ENCODE results near the gene CNKSR3. TPM values are rescaled to one million over a fixed set of nuclear protein-coding genes. Genes with fewer than 3 reads are reported as not detected.

Gene CNKSR3
- total and polyA plus RNA-seq, 4 experiments from 2014 or later = not detected

GRCh38 chr6:154373971-154374370 is 136.5 kb downstream of the CNKSR3 start:
- peaks cover 3 to 7% of the 10 kb centered on the region in 2 donors for H3K27me3 Mint-ChIP-seq
- ChIA-PET CTCF (ENCODE audit: partially characterized antibody) (interaction anchor here (2.2 kb wide), 1 partner anchor 219 kb away, joined by 7 read pairs; no protein-coding TSS in a partner anchor), POLR2A (ENCODE audit: partially characterized antibody) (no interaction called here)
- H3K4me1 ChIP-seq (ENCODE audit: insufficient read depth, low read length) = no peaks in the 10 kb centered on the region
- no peaks in the 10 kb centered on the region for H3K9me3 Mint-ChIP-seq
- H3K36me3 ChIP-seq (ENCODE audit: insufficient read depth, low read length) = no peaks in the 10 kb centered on the region
- no peak overlapping the region for H3K27ac ChIP-seq (ENCODE audit: low read depth, low read length)
- DNase-seq = no peak
- H3K4me1 Mint-ChIP-seq = peaks cover 0 to 2% (median under 1%) of the 10 kb centered on the region in 4 donors
- H3K9me3 ChIP-seq (ENCODE audit: control insufficient read depth in 1 of 2, low read length in 2 of 2) = no peaks in the 10 kb centered on the region
- H3K4me3 Mint-ChIP-seq = peak overlapping the region in 1 of 8 donors; percentile 65
- no peaks in the 10 kb centered on the region for H3K36me3 Mint-ChIP-seq
- intact Hi-C loops (cut with micrococcal nuclease) = loop anchor here (10.0 kb wide), 1 partner anchor 99 kb away; no protein-coding TSS in a partner anchor
- no peak overlapping the region for H3K27ac Mint-ChIP-seq
- no peaks in the 10 kb centered on the region for H3K27me3 ChIP-seq (ENCODE audit: insufficient read depth, low read length)
- H3K4me3 ChIP-seq (ENCODE audit: low read length in 2 of 2) = no peak overlapping the region

GRCh38 chr6:154371281-154371680 is 139.2 kb downstream of the CNKSR3 start:
- POLR2A ChIA-PET (ENCODE audit: partially characterized antibody) = no interaction called here
- intact Hi-C loops (cut with micrococcal nuclease) = loop anchor here (10.0 kb wide), 1 partner anchor 96 kb away; no protein-coding TSS in a partner anchor
- Mint-ChIP-seq H3K36me3 (no peaks in the 10 kb centered on the region), H3K27ac (no peak overlapping the region), H3K4me3 (no peak overlapping the region), H3K4me1 (peaks cover 0 to 2% (median under 1%) of the 10 kb centered on the region in 4 donors), H3K27me3 (peaks cover 0 to 7% of the 10 kb centered on the region in 2 donors), H3K9me3 (no peaks in the 10 kb centered on the region)
- Histone ChIP-seq H3K9me3 (ENCODE audit: control insufficient read depth in 1 of 2, low read length in 2 of 2) (no peaks in the 10 kb centered on the region), H3K36me3 (ENCODE audit: insufficient read depth, low read length) (no peaks in the 10 kb centered on the region), H3K27me3 (ENCODE audit: insufficient read depth, low read length) (no peaks in the 10 kb centered on the region), H3K4me3 (ENCODE audit: low read length in 2 of 2) (no peak overlapping the region), H3K27ac (ENCODE audit: low read depth, low read length) (no peak overlapping the region), H3K4me1 (ENCODE audit: insufficient read depth, low read length) (no peaks in the 10 kb centered on the region)
- CTCF ChIA-PET (ENCODE audit: partially characterized antibody) = interaction anchor here (1.0 to 2.0 kb wide), 7 partner anchors 92 to 220 kb away, joined by 3 to 20 read pairs (median 4); no protein-coding TSS in a partner anchor
- DNase-seq = no peak

GRCh38 chr6:154370545-154370944 is 139.9 kb downstream of the CNKSR3 start:
- no peaks in the 10 kb centered on the region for H3K9me3 ChIP-seq (ENCODE audit: control insufficient read depth in 1 of 2, low read length in 2 of 2)
- Mint-ChIP-seq H3K27ac (no peak overlapping the region), H3K9me3 (no peaks in the 10 kb centered on the region), H3K36me3 (no peaks in the 10 kb centered on the region), H3K27me3 (peaks cover 0 to 7% of the 10 kb centered on the region in 2 donors), H3K4me1 (peaks cover 0 to 2% (median under 1%) of the 10 kb centered on the region in 4 donors), H3K4me3 (peak overlapping the region in 2 of 8 donors; percentile 14 to 45)
- CTCF ChIA-PET (ENCODE audit: partially characterized antibody) = interaction anchor here (1.2 to 2.0 kb wide), 5 partner anchors 92 to 219 kb away, joined by 3 to 20 read pairs (median 4); no protein-coding TSS in a partner anchor
- H3K4me3 ChIP-seq (ENCODE audit: low read length in 2 of 2) = no peak overlapping the region
- no peaks in the 10 kb centered on the region for H3K4me1 ChIP-seq (ENCODE audit: insufficient read depth, low read length)
- no peaks in the 10 kb centered on the region for H3K36me3 ChIP-seq (ENCODE audit: insufficient read depth, low read length)
- H3K27me3 ChIP-seq (ENCODE audit: insufficient read depth, low read length) = no peaks in the 10 kb centered on the region
- peak in 4 of 5 donors; percentile 1 to 14 (median 10) for DNase-seq
- intact Hi-C loops (cut with micrococcal nuclease) = loop anchor here (1.0 to 10.0 kb wide), 2 partner anchors 96 to 216 kb away; no protein-coding TSS in a partner anchor
- no peak overlapping the region for H3K27ac ChIP-seq (ENCODE audit: low read depth, low read length)
- POLR2A ChIA-PET (ENCODE audit: partially characterized antibody) = no interaction called here

- Mint-ChIP-seq H3K4me3 (no peak overlapping the region), H3K27ac (no peak overlapping the region), H3K27me3 (peaks cover 0 to 4% of the 10 kb centered on the region in 2 donors), H3K36me3 (no peaks in the 10 kb centered on the region), H3K9me3 (no peaks in the 10 kb centered on the region), H3K4me1 (peaks cover 0 to 2% (median under 1%) of the 10 kb centered on the region in 4 donors)
- intact Hi-C loops (cut with micrococcal nuclease) = no loop called here
- Histone ChIP-seq H3K27me3 (ENCODE audit: insufficient read depth, low read length) (no peaks in the 10 kb centered on the region), H3K4me3 (ENCODE audit: low read length in 2 of 2) (no peak overlapping the region), H3K9me3 (ENCODE audit: control insufficient read depth in 1 of 2, low read length in 2 of 2) (no peaks in the 10 kb centered on the region), H3K4me1 (ENCODE audit: insufficient read depth, low read length) (no peaks in the 10 kb centered on the region), H3K27ac (ENCODE audit: low read depth, low read length) (no peak overlapping the region), H3K36me3 (ENCODE audit: insufficient read depth, low read length) (no peaks in the 10 kb centered on the region)
- ChIA-PET POLR2A (ENCODE audit: partially characterized antibody) (no interaction called here), CTCF (ENCODE audit: partially characterized antibody) (interaction anchor here (1.0 to 1.1 kb wide), 2 partner anchors 213 to 214 kb away, joined by 3 to 4 read pairs; no protein-coding TSS in a partner anchor)
- DNase-seq = no peak
Observed at GRCh38 chr6:154367839-154368695, 142.4 kb downstream of the CNKSR3 start.

GRCh38 chr6:154367336-154367735 is 143.1 kb downstream of the CNKSR3 start:
- CTCF ChIA-PET (ENCODE audit: partially characterized antibody) = interaction anchor here (1.0 kb wide), 1 partner anchor 213 kb away, joined by 4 read pairs; no protein-coding TSS in a partner anchor
- H3K9me3 ChIP-seq (ENCODE audit: control insufficient read depth in 1 of 2, low read length in 2 of 2) = no peaks in the 10 kb centered on the region
- H3K27me3 ChIP-seq (ENCODE audit: insufficient read depth, low read length) = no peaks in the 10 kb centered on the region
- H3K4me3 Mint-ChIP-seq = no peak overlapping the region
- H3K27me3 Mint-ChIP-seq = peaks cover 0 to 2% of the 10 kb centered on the region in 2 donors
- no peaks in the 10 kb centered on the region for H3K9me3 Mint-ChIP-seq
- H3K4me3 ChIP-seq (ENCODE audit: low read length in 2 of 2) = no peak overlapping the region
- no peak overlapping the region for H3K27ac Mint-ChIP-seq
- no peaks in the 10 kb centered on the region for H3K36me3 ChIP-seq (ENCODE audit: insufficient read depth, low read length)
- H3K27ac ChIP-seq (ENCODE audit: low read depth, low read length) = no peak overlapping the region
- H3K36me3 Mint-ChIP-seq = no peaks in the 10 kb centered on the region
- no peaks in the 10 kb centered on the region for H3K4me1 ChIP-seq (ENCODE audit: insufficient read depth, low read length)
- POLR2A ChIA-PET (ENCODE audit: partially characterized antibody) = no interaction called here
- intact Hi-C loops (cut with micrococcal nuclease) = no loop called here
- peaks cover 0 to 2% (median under 1%) of the 10 kb centered on the region in 4 donors for H3K4me1 Mint-ChIP-seq
- DNase-seq = no peak

GRCh38 chr6:154363821-154364220 is 146.7 kb downstream of the CNKSR3 start:
- POLR2A ChIA-PET (ENCODE audit: partially characterized antibody) = no interaction called here
- no peak overlapping the region for H3K27ac ChIP-seq (ENCODE audit: low read depth, low read length)
- H3K4me1 Mint-ChIP-seq = peaks cover 0 to 4% (median 1%) of the 10 kb centered on the region in 4 donors
- H3K9me3 ChIP-seq (ENCODE audit: control insufficient read depth in 1 of 2, low read length in 2 of 2) = no peaks in the 10 kb centered on the region
- H3K36me3 Mint-ChIP-seq = no peaks in the 10 kb centered on the region
- no peak overlapping the region for H3K27ac Mint-ChIP-seq
- H3K36me3 ChIP-seq (ENCODE audit: insufficient read depth, low read length) = no peaks in the 10 kb centered on the region
- CTCF ChIA-PET (ENCODE audit: partially characterized antibody) = no interaction called here
- no peak overlapping the region for H3K4me3 ChIP-seq (ENCODE audit: low read length in 2 of 2)
- H3K4me3 Mint-ChIP-seq = no peak overlapping the region
- peaks cover 0 to 5% of the 10 kb centered on the region in 2 donors for H3K27me3 Mint-ChIP-seq
- intact Hi-C loops (cut with micrococcal nuclease) = no loop called here
- no peaks in the 10 kb centered on the region for H3K27me3 ChIP-seq (ENCODE audit: insufficient read depth, low read length)
- no peak for DNase-seq
- H3K9me3 Mint-ChIP-seq = peaks cover 0 to 2% (median 0%) of the 10 kb centered on the region in 8 donors
- no peaks in the 10 kb centered on the region for H3K4me1 ChIP-seq (ENCODE audit: insufficient read depth, low read length)

- no peaks in the 10 kb centered on the region for H3K4me1 ChIP-seq (ENCODE audit: insufficient read depth, low read length)
- Mint-ChIP-seq H3K4me1 (peaks cover 0 to 4% (median 1%) of the 10 kb centered on the region in 4 donors), H3K9me3 (peaks cover 0 to 2% (median 0%) of the 10 kb centered on the region in 8 donors), H3K4me3 (no peak overlapping the region), H3K27ac (no peak overlapping the region), H3K27me3 (peaks cover 0 to 13% of the 10 kb centered on the region in 2 donors), H3K36me3 (no peaks in the 10 kb centered on the region)
- H3K9me3 ChIP-seq (ENCODE audit: control insufficient read depth in 1 of 2, low read length in 2 of 2) = no peaks in the 10 kb centered on the region
- no peaks in the 10 kb centered on the region for H3K36me3 ChIP-seq (ENCODE audit: insufficient read depth, low read length)
- no peak overlapping the region for H3K27ac ChIP-seq (ENCODE audit: low read depth, low read length)
- CTCF ChIA-PET (ENCODE audit: partially characterized antibody) = no interaction called here
- POLR2A ChIA-PET (ENCODE audit: partially characterized antibody) = no interaction called here
- H3K27me3 ChIP-seq (ENCODE audit: insufficient read depth, low read length) = no peaks in the 10 kb centered on the region
- intact Hi-C loops (cut with micrococcal nuclease) = no loop called here
- H3K4me3 ChIP-seq (ENCODE audit: low read length in 2 of 2) = no peak overlapping the region
- no peak for DNase-seq
Observed at GRCh38 chr6:154361476-154361875, 149.0 kb downstream of the CNKSR3 start.
